Endothelial cell of umbilical vein (primary cell): Measurements from ENCODE around the gene EIF4A3. TPM values are rescaled to one million over a fixed set of nuclear protein-coding genes. Genes with fewer than 3 reads are reported as not detected.

Source experiments
- BruUV-seq: library from RNA; stranded (reverse); fragments of 400-500 nt; replicated peaks from 2 replicates; lab custom pipeline; 2021; lab: Mats Ljungman, UMichigan
- CTCF ChIA-PET: fragments of 300-600, 350-600 bp; sonication (Branson Sonifier 250); formaldehyde crosslinking; loops from one replicate; lab custom pipeline; 2021; ENCODE audit warnings: antibody characterized with exemption, inconsistent platforms; lab: Charles Lee
- POLR2A ChIA-PET: fragments of 300-600, 350-600 bp; sonication (Branson Sonifier 250); formaldehyde crosslinking; loops from one replicate; lab custom pipeline; 2021; ENCODE audit warnings: antibody characterized with exemption, inconsistent platforms; lab: Charles Lee
- DNase-seq: peaks from one replicate; pipeline ENCODE4 v3.0.0-alpha.2; 2011; ENCODE audit warnings: low read depth, low spot score
- FAIRE-seq: peaks from 2 replicates; lab custom pipeline; 2011; peaks lifted over from hg19 to GRCh38; lab: Jason Lieb, UNC
- H2AFZ ChIP-seq: 2 replicates; pipeline ENCODE4 v1.6.0; 2012; ENCODE audit warnings: low read depth, low read length, control low read depth, inconsistent platforms
- H3K27ac ChIP-seq: 2 replicates; pipeline ENCODE4 v1.5.1; 2011; ENCODE audit warnings: low read depth, mild to moderate bottlenecking, control low read depth, low read length, moderate library complexity; ENCODE audit not compliant: insufficient read depth
- H3K27me3 ChIP-seq, 2 experiments: 2 replicates each; pipeline versions ENCODE4 v1.6.0 to v1.6.1; 2011; ENCODE audit warnings: low read length in 2 of 2, mixed read lengths in 1 of 2; ENCODE audit not compliant: control insufficient read depth in 2 of 2, insufficient read depth in 2 of 2
- H3K36me3 ChIP-seq, 2 experiments: 2 replicates in 1 of 2; 3 replicates in 1 of 2; pipeline ENCODE4 v1.5.1; 2011; ENCODE audit warnings: low read length in 2 of 2, mild to moderate bottlenecking in 1 of 2, moderate library complexity in 1 of 2; ENCODE audit not compliant: control insufficient read depth in 2 of 2, insufficient read depth in 2 of 2; ENCODE audit errors: extremely low read depth in 1 of 2
- H3K4me1 ChIP-seq: 3 replicates; pipeline ENCODE4 v1.5.1; 2011; ENCODE audit warnings: mild to moderate bottlenecking, low read length; ENCODE audit not compliant: control insufficient read depth, insufficient read depth; ENCODE audit errors: extremely low read depth
- H3K4me2 ChIP-seq: 2 replicates; pipeline ENCODE4 v1.6.1; 2011; ENCODE audit warnings: low read length, control low read depth, mixed read lengths; ENCODE audit not compliant: insufficient read depth
- H3K4me3 ChIP-seq, 3 experiments: fragments of 200-600 bp in 1 of 3; sonication (generic), shearing (Covaris generic) in 1 of 3; replicated peaks in 1 of 3; 2 replicates each; pipeline ENCODE4 v1.5.1; 2011 to 2016; ENCODE audit warnings: control low read depth in 3 of 3, low read length in 3 of 3, mild to moderate bottlenecking in 2 of 3, inconsistent platforms in 1 of 3, low read depth in 1 of 3, moderate library complexity in 1 of 3; ENCODE audit not compliant: insufficient read depth in 1 of 3
- H3K79me2 ChIP-seq: 2 replicates; pipeline ENCODE4 v1.6.0; 2012; ENCODE audit warnings: low read length, inconsistent platforms; ENCODE audit not compliant: control insufficient read depth, insufficient read depth
- H3K9ac ChIP-seq: replicated peaks from 2 replicates; pipeline ENCODE3; 2011; ENCODE audit warnings: low read length, control low read depth; ENCODE audit not compliant: insufficient read depth; ENCODE audit errors: extremely low read depth
- H3K9me1 ChIP-seq: replicated peaks from 3 replicates; pipeline ENCODE4 v1.6.0; 2011; ENCODE audit warnings: mild to moderate bottlenecking, low read length; ENCODE audit not compliant: control insufficient read depth, insufficient read depth; ENCODE audit errors: extremely low read depth
- H3K9me3 ChIP-seq: replicated peaks from 2 replicates; pipeline ENCODE4 v1.5.1; 2012; ENCODE audit warnings: low read length, inconsistent platforms; ENCODE audit not compliant: control insufficient read depth, insufficient read depth
- H4K20me1 ChIP-seq: replicated peaks from 2 replicates; pipeline ENCODE3; 2011; ENCODE audit warnings: mild to moderate bottlenecking, low read length; ENCODE audit not compliant: control insufficient read depth, insufficient read depth; ENCODE audit errors: extremely low read depth
- CTCF ChIP-seq, 2 donors: IDR thresholded peaks; 1 replicate in 1 of 2; 2 replicates in 1 of 2; pipeline ENCODE4 v1.5.1; 2011; ENCODE audit warnings: low read length in 2 of 2, mild to moderate bottlenecking in 2 of 2, moderate library complexity in 2 of 2, control low read depth in 1 of 2, inconsistent platforms in 1 of 2, low read depth in 1 of 2; ENCODE audit not compliant: insufficient read depth in 1 of 2; ENCODE audit errors: extremely low read depth in 1 of 2
- EZH2 ChIP-seq: IDR thresholded peaks from 2 replicates; pipeline ENCODE4 v1.6.1; 2012; ENCODE audit warnings: borderline replicate concordance, low read depth, mild to moderate bottlenecking, moderate library complexity, low read length, inconsistent platforms; ENCODE audit not compliant: severe bottlenecking
- FOS ChIP-seq: IDR thresholded peaks from 2 replicates; pipeline ENCODE4 v1.6.1; 2011; ENCODE audit warnings: mild to moderate bottlenecking, low read length, moderate library complexity, borderline replicate concordance; ENCODE audit not compliant: insufficient read depth
- GATA2 ChIP-seq: IDR thresholded peaks from 2 replicates; pipeline ENCODE4 v1.7.0; 2011; ENCODE audit warnings: low read depth, mild to moderate bottlenecking, moderate library complexity, mixed read lengths, low read length; ENCODE audit not compliant: insufficient read length, insufficient read depth
- JUN ChIP-seq: IDR thresholded peaks from 2 replicates; pipeline ENCODE4 v1.6.1; 2011; ENCODE audit warnings: borderline replicate concordance, low read depth; ENCODE audit not compliant: insufficient read length, insufficient read depth
- MAX ChIP-seq: IDR thresholded peaks from 2 replicates; pipeline ENCODE4 v1.6.1; 2011; ENCODE audit not compliant: insufficient read depth, insufficient read length
- MYC ChIP-seq: IDR thresholded peaks from one replicate; pipeline ENCODE4 v1.6.1; 2011; ENCODE audit warnings: mild to moderate bottlenecking, low read depth, low read length
- POLR2A ChIP-seq: IDR thresholded peaks from 2 replicates; pipeline ENCODE4 v1.6.1; 2012; ENCODE audit warnings: low read depth, mild to moderate bottlenecking, control low read depth, low read length
- POLR2AphosphoS5 ChIP-seq: IDR thresholded peaks from 2 replicates; pipeline ENCODE4 v1.6.1; 2012; ENCODE audit warnings: low read depth, mild to moderate bottlenecking, control low read depth, low read length, moderate library complexity; ENCODE audit not compliant: insufficient read depth
- dilution Hi-C: fragments of 300-500 bp; cut with MboI; formaldehyde crosslinking; loops from one replicate; pipeline ENCODE4 v1.15.0; 2019; ENCODE audit warnings: low sequenced_read_pairs; ENCODE audit not compliant: extremely low pct_ligation_motif_present
- intact Hi-C: fragments of 100-400 bp; cut with micrococcal nuclease; formaldehyde crosslinking; loops from one replicate; pipeline ENCODE4 v1.10.0; 2022
- polyA plus RNA-seq, 4 experiments: library from polyadenylated mRNA; depleted of rRNA in 3 of 4; stranded (reverse) in 3 of 4; unstranded in 1 of 4; fragments of >200 nt; gene quantifications; 2 replicates each; pipeline versions ENCODE4 v1.2.1 to v1.2.3, GENCODE V29; 2011 to 2012; ENCODE audit warnings: missing spikeins in 1 of 4
- total RNA-seq: library from RNA; stranded (reverse); gene quantifications from 2 replicates; pipeline ENCODE4 v1.2.3, GENCODE V29; 2021

EIF4A3 gene
- total and polyA plus RNA-seq, 2 donors (not counting 3 experiments of a cell fraction or from before 2014, with no cell fraction given), result 90.4 to 94.5 TPM

- TF ChIP-seq MAX, result no peak
- no peak for TF ChIP-seq JUN
- TF ChIP-seq EZH2, result no peak
- no peak for TF ChIP-seq MYC
- TF ChIP-seq GATA2, result no peak
- no peak for TF ChIP-seq CTCF (IDR thresholded peaks at IDR 0.05; ENCODE audit: extremely low read depth in 1 of 2, insufficient read depth in 1 of 2, low read depth in 1 of 2, low read length in 2 of 2)
- no peak for TF ChIP-seq FOS
- TF ChIP-seq POLR2AphosphoS5, result no peak
- TF ChIP-seq POLR2A, result no peak
- H3K79me2 ChIP-seq, result no peaks in the 10 kb centered on the region
- no peak overlapping the region for H2AFZ ChIP-seq
- ChIA-PET CTCF (interaction anchor here (2.6 kb wide), 1 partner anchor 11 kb away, joined by 15 read pairs; the partner anchor contains the start of gene GAA), POLR2A (no interaction called here)
- H3K9ac ChIP-seq, result no peak overlapping the region
- H3K36me3 ChIP-seq, result no peaks in the 10 kb centered on the region
- no peak for FAIRE-seq
- dilution Hi-C loops (no loop called here), intact Hi-C loops (no loop called here)
- no peaks in the 10 kb centered on the region for H4K20me1 ChIP-seq
- no TSS peak for BruUV-seq
- no peaks in the 10 kb centered on the region for H3K9me3 ChIP-seq
- no peak overlapping the region for H3K4me2 ChIP-seq
- H3K27me3 ChIP-seq, result no peaks in the 10 kb centered on the region
- no peak overlapping the region for H3K27ac ChIP-seq
- H3K4me3 ChIP-seq, result no peak overlapping the region
- no peaks in the 10 kb centered on the region for H3K9me1 ChIP-seq
- no peak for DNase-seq
- no peaks in the 10 kb centered on the region for H3K4me1 ChIP-seq
Observed at GRCh38 chr17:80113033-80113484, 33.9 kb downstream of the EIF4A3 start.
